Activated CD4-positive, alpha-beta T cell treated with anti-CD3 and anti-CD28 coated beads for 4 hours (primary cell): ENCODE data around the gene ZC4H2.
A peak's percentile ranks its signal among the peaks of the same experiment; 100 is the strongest.
"Not testable (repeated sequence)": the region's sequence is repeated elsewhere in the genome, so short reads cannot be mapped to it uniquely, and the experiment has no call there.

Experiments used
- DNase-seq, 2 donors: peaks; one replicate each; pipeline ENCODE4 v3.0.0-alpha.2; 2020

Gene ZC4H2, protein sequence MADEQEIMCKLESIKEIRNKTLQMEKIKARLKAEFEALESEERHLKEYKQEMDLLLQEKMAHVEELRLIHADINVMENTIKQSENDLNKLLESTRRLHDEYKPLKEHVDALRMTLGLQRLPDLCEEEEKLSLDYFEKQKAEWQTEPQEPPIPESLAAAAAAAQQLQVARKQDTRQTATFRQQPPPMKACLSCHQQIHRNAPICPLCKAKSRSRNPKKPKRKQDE

DNA sequence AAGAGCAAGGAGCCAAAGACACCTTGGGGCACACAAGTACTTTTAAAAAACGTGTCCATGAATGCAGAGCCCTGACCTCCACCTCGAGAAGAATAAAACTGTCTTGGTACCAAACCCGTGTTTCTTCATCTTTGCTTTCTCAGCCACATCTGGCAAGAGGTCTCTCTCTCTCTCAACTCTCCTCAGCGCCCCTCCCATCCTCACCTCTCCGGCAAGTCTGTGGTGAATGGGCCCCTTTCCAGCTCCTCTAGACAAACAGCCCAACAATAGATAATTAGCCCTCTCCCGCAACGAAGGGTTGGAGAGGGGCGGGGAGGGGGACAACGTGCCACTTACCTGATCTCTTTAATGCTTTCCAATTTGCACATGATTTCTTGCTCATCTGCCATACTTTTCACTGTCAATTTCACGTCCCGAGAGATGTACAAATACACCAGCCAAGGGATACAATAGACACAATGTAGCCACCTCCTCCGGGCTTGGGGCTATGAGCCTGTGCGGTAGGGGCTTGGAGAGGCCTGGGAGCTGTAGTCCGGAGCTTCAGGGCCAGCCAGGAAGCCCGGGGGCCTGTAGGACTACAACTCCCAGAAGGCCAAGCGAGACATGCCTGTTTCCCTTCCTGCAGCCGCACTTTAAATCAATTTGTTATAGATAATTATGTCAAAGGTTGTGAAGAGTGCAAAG is at the start of gene ZC4H2:
ZC4H2 (minus strand) TSS at position 462 of the 684 bp plus-strand sequence; CDS start at position 389, 73 bp downstream.
- DNase-seq: peak; percentile 48 to 64

DNA sequence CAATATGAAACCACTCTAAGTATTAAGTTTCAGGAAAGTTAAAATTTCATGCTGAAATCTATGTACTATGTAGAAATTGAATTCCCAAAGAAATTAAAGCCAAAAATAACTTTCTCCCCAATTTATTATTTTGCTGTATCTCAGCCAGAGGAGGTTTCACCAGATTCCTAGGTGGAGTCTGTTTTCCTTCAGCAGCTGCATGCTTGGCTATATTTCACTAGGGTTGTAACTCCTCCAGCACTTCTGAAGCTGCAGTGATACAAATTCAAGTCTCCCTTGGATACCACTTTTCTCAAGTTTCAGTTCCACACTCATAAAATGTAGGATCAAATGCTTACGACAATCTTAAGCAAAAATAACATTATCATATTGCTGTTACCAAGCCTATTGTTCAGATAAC is 41.2 kb upstream of the ZC4H2 start:
- no peak for DNase-seq

DNA sequence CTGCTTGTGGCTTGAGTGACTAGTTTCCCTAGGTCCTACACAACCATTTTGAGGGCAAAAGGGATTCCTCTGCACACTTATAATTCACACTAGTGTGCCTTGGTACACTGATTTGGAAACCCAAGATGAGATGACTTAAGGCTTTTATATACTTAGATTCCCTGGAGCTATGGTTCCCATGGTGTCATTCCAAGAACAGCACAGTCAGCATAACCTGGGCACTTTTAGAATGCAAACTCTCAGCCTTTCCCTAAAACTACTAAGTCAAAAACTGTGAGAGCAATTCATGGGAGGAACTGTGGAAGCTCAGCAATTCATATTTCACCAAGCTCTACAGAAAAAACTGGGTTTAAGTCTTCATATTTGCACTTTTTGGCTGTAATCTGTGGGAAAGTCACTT is 38.0 kb upstream of the ZC4H2 start:
- no peak for DNase-seq

DNA sequence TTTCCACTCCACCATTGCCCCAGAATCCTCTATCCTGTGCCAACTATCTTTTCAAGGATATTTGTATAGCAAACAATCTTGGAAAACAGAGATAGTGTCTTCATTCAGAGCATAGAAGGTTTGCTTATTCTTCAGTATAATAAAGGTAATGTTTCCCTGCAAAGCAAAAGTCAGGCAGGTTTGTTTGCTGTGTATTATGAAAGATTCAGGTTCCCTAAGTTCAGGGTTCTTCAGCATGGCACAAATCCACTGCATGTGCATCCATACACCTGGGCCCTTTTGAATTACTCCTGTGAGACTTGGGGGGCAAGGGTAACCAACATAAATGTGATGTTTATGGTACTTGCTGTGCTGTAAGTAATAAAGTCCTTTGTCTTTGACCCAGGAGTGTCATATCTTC is 33.2 kb upstream of the ZC4H2 start:
- DNase-seq: no peak

DNA sequence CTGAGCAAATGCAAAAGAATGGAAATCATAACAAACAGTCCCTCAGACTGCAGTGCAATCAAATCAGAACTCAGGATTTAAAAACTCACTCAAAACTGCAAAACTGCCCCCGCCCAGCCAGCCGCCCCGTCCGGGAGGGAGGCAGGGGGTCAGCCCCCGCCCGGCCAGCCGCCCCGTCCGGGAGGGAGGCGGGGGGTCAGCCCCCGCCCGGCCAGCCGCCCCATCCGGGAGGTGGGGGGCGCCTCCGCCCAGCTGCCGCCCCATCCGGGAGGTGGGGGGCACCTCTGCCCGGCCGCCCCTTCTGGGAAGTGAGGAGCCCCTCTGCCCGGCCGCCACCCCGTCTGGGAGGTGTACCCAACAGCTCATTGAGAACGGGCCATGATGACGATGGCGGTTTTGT is 26.0 kb upstream of the ZC4H2 start:
- not testable (repeated sequence) for DNase-seq

DNA sequence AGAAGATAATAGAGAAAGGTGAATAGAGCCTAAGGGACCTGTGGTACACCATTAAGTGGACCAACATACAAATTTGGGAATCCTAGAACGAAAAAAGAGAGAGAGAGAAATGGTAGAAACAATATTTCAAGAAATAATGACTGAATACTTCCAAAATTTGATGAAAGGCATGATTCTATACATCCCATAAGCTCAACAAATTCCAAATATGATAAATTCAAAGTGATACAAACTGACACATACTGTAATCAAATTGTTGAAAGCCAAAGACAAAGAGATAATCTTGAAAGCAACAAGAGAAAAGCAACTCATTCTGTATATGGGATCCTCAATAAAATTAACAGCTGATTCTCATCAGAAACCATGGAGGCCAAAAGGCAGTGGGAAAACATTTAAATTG is 20.6 kb upstream of the ZC4H2 start:
- no peak for DNase-seq

DNA sequence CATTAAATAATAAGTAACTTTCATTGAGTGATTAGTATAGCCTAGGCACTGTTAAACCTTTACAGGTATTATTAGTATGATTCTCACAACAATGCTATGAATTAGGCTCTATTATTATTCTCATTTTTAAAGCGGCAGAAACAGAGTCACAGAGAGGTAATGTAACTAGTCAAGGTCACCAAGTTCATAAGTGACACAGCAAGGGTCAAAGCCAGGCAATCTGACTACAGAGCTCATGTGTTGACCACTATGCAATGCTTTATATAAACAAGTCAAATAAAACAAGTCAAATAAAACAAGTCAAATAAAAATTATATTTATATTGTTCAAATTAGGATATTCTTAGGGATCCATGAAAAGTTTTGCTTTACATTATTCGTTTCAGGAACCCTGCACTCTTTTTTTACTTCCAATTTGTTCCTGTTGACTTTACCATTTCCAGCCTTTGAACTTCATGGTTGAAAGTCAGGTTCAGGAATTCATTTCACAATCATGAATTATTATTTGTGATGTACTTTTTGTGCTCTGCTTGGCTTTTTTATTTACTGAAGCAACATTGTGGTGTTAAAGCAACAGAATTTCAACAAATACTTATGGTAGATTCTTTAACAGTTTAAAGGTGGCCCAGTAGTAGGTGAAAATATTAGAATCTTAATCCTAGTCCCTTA is 18.0 kb upstream of the ZC4H2 start:
- no peak for DNase-seq

DNA sequence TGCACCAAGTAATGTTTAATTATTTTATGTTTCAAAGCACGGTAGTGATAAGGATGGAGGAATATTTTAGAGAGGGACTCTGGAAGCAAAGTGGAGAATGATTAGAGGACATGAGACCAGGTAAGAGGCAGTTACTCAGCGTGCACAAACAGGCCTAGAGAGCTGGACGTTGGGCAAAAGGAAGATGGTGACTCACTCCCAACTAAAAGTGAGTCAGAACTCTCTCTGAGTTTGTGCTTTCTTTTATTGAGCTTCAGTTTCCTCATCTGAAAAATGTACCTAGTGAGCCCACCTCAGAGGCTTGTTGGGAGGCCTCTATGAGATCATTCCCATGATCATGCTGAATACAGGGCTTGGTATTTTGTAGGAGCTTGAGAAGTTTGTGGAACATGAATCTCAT is 1.6 kb upstream of the ZC4H2 start:
- no peak for DNase-seq

DNA sequence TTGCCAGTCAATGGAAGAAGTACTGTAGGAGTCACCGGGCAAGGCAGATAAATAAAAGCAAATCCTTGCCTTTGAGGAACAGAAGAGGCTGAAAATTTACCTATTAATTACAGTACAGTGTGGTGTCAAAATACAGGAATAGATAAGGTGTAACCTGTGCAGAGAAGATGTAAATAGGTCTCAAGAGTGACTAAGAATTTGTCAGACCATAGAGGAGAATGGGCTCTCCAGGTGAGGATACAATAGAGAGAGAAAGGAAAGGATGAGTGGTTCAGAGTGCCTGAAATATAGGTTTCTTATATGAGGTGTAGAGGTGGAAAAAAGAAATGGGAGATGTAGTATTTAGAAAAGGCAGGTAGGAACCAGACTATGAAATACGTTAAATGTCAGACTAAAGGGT is 801 bp upstream of the ZC4H2 start:
- DNase-seq: no peak

DNA sequence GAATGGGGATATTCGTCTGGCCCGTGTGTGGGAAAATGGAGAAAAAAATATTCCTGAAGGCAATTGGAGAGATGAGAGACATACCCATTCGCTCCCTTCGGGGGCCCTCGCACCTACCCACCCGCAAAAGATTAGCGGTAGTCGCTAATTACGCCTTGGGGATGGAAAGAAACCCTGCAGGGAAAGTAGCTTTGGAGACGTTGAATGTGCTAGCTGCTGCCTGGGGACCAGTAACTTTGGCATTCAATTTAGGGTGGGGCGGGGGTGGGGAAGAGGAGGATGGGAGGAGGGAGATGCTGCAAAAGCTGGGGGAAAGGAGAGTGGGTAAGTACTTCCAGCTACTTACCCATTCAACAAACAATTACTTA is 407 bp upstream of the ZC4H2 start:
- DNase-seq: no peak

DNA sequence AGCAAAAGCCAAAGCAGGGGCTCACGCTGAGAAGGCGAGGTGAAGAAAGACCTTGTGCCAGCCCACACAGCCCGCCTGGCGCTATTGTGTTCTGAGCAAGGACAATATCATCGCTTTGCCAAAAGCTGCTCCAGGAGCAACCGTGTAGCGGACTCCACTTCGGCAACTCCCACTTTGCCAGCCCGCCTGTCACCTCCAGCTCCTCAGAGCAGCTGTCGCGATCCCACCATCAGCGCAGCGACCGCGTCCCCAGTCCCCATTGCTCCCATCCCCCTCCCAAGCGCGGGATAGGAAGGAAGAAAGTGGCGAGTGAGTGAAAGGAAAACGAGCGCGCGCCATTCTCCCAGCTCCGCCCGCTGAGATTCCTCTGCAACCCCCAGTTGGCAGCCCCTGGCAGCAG is 759 bp downstream of the ZC4H2 start:
- DNase-seq: peak in 1 of 2 donors; percentile 1

DNA sequence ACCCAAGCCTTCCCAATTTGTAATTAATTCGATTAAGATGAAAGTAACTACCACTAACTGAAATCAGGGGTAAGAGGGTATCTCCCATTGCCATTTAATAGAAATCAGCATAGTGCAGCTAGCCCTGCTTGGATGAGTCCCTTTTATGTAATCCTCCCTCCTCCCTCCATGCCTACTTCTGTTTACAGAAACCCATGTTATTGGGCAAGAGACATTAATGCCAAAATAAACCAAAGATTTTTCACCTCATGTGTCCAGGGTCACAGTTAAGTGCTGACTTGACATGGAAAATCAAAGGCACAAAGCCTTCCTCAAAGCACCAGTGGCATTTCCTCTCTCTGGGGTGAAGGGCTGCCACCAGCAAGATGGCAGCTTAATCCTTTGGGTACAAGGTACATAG is 50.8 kb downstream of the ZC4H2 start:
- no peak for DNase-seq

DNA sequence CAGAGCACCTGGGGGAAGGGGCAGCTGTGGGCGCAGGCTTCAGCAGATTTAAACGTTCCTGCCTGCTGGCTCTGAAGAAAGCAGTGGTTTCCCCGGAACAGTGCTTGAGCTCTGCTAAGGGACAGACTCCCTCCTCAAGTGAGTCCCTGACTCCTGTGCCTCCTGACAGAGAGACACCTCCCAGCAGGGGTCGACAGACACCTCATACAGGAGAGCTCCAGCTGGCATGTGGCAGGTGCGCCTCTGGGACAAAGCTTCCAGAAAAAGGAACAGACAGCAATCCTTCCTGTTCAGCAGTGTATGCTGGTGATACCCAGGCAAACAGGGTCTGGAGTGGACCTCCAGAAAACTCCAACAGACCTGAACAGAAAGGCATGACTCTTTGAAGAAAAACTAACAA is 68.1 kb downstream of the ZC4H2 start:
- DNase-seq: no peak

DNA sequence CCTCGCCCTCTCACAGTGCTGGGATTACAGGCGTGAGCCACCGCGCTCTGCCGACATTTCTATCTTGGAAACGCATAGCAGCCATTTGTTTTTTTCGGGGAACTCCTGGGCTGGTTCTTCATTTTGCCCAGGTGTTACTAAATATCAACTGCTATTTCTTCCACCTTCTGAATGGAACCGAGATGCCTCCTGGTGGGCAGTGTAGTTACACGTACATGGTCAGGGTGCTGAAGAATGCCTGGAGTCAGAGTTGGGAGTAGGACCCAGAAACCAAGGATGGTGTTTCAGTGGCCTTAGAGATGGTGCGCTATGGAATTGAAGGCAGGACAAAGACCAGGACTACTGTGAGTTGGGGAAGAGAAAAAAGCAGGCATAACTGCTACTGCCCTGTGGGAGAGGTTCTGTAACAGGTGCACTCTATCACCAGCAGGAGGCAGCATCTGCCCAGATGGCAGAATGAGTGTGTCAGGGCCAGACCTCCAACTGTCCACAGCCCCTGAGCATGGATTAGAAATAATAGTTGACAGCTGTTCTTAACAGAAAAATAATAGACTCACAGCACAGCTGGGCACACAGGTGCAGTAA is 81.7 kb downstream of the ZC4H2 start:
- DNase-seq: peak; percentile 8 to 20

DNA sequence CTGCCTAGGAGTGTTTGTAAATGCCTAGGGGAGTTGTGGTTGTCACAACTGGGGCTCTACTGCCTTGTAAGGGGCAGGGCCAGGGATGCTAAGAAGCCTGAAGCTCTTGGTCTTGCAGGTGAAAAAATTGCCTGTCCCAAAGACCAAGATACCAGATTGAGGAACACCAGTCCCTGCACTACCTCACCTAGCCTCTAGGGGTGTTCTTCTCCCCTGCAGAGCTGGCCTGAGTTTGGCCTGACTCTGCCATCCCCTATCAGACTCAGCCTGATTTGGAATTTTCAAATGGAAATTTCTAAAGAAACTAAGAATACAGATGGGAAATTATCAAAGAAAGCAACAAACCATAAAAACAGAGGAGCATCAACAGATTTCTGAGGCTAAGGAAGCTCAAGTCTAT is 90.4 kb downstream of the ZC4H2 start:
- no peak for DNase-seq

DNA sequence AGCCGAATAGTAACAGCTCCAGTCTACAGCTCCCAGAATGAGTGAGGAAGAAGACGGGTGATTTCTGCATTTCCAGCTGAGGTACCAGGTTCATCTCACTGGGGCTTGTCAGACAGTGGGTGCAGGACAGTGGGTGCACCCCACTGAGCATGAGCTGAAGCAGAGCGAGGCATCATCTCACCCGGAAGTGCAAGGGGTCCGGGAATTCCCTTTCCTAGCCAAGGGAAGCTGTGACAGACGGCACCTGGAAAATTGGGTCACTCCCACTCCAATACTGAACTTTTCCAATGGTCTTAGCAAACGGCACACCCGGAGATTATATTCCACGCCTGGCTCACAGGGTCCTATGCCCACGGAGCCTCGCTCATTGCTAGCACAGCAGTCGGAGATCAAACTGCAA is 97.5 kb downstream of the ZC4H2 start:
- DNase-seq: not testable (repeated sequence)

DNA sequence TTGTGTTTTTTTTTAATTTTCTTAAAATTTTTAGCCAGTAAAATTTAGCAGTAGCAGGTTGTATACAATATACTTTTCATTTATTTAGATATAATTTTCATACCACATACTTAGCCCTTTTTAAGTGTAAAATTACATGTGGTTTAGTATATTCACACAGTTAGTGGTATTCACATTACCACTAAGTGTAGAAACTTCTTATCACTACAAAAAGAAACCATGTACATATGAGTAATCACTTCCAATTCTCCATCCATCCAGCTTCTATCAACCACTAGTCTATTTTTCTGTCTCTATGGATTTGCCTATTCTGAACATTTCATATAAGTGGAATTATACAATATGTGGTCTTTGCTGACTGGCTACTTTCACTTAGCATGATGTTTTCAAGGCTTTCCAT is 109.0 kb downstream of the ZC4H2 start:
- no peak for DNase-seq
